GM13977 (cell line): Measurements from ENCODE around the gene CHKB.

ENCODE experiments used
- DNase-seq: peaks from one replicate; pipeline ENCODE4 v3.0.0; 2012; ENCODE audit warnings: low spot score
- in situ Hi-C: fragments of 300-500 bp; cut with MboI; formaldehyde crosslinking; loops from one replicate; pipeline ENCODE4 v1.12.0; 2022; ENCODE audit warnings: low sequenced_read_pairs, low pct_unique_long_range_greater_than_20kb, mixed read lengths, inconsistent platforms; ENCODE audit not compliant: unreplicated experiment
- TF ChIP-seq, protein P1 (sequence below): IDR thresholded peaks from 2 replicates; pipeline ENCODE4 v1.5.1; 2012; ENCODE audit warnings: mild to moderate bottlenecking, control low read depth; ENCODE audit not compliant: insufficient read depth; ENCODE audit errors: extremely low read depth, missing control alignments

The CHKB gene

DNA sequence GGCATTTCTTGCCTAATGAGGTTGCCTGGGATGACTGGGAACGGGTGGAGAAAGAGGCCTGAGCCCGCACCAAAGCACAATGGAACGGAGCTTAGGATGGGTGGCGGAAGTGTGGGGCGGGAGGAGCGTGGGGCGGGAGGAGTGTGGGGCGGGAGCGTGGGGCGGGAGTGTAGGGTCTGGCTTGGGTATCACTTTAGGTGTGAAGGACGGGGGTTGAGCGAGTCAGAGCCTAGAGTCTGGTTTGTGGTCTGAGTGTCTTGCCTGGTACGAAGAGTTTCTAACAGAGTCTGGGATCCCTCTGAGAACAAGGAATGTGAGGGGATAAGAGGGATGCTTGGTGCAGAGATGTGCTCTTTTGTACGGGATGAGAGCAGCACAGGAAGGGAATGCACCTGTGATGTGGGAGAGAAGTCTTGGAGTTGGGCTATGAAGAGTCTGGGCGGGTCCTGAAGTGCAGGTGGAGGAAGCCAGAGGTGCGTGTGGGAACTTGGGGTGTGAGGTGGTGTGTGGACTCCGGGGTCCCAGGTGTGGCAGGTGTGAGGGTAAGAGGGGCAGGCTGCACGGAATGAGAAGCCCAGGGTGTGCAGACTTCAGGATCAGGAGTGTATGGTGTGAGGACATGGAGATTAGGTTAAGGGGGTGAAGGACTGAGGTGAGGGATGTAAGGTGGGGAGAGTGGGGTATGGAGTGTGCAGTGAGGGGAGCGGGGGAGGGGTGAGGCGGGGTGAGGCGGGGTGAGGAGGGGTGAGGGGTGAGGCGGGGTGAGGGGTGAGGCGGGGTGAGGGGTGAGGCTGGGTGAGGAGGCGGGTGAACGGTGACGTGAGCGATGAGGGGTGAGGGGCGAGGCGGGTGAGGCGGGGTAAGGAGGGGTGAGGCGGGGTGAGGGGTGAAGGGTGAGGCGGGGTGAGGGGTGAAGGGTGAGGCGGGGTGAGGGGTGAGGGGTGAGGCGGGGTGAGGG is 21.0 kb downstream of the CHKB start:
- no peak for DNase-seq
- TF ChIP-seq, protein P1, sequence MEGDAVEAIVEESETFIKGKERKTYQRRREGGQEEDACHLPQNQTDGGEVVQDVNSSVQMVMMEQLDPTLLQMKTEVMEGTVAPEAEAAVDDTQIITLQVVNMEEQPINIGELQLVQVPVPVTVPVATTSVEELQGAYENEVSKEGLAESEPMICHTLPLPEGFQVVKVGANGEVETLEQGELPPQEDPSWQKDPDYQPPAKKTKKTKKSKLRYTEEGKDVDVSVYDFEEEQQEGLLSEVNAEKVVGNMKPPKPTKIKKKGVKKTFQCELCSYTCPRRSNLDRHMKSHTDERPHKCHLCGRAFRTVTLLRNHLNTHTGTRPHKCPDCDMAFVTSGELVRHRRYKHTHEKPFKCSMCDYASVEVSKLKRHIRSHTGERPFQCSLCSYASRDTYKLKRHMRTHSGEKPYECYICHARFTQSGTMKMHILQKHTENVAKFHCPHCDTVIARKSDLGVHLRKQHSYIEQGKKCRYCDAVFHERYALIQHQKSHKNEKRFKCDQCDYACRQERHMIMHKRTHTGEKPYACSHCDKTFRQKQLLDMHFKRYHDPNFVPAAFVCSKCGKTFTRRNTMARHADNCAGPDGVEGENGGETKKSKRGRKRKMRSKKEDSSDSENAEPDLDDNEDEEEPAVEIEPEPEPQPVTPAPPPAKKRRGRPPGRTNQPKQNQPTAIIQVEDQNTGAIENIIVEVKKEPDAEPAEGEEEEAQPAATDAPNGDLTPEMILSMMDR, result no peak
- in situ Hi-C loops, result no loop called here

GRCh38 chr22:50560034-50560433 is 22.6 kb downstream of the CHKB start:
- in situ Hi-C loops, result no loop called here
- DNase-seq, result no peak
- TF ChIP-seq, protein P1, result no peak

- in situ Hi-C loops, result no loop called here
- TF ChIP-seq, protein P1, result no peak
- no peak for DNase-seq
Measured at GRCh38 chr22:50556703-50557102, 25.9 kb downstream of the CHKB start.

DNA sequence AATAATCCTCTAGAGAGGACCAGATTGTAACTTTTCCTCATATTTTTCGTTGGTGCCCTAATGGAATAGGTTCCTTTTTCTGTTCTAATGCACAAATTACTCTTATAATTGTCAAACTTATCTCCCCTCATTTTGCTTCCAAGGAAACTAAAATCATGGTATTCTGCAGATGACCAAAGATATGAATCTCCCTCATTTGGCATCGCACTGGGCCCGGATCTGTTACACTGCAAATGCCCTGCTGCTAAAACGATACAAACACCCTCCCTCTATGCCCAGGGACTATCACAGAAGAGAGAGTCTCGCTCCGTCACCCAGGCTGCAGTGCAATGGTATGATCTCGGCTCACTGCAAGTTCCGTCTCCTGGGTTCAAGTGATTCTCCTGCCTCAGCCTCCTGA is 29.3 kb downstream of the CHKB start:
- TF ChIP-seq, protein P1, result no peak
- in situ Hi-C loops, result no loop called here
- no peak for DNase-seq

DNA sequence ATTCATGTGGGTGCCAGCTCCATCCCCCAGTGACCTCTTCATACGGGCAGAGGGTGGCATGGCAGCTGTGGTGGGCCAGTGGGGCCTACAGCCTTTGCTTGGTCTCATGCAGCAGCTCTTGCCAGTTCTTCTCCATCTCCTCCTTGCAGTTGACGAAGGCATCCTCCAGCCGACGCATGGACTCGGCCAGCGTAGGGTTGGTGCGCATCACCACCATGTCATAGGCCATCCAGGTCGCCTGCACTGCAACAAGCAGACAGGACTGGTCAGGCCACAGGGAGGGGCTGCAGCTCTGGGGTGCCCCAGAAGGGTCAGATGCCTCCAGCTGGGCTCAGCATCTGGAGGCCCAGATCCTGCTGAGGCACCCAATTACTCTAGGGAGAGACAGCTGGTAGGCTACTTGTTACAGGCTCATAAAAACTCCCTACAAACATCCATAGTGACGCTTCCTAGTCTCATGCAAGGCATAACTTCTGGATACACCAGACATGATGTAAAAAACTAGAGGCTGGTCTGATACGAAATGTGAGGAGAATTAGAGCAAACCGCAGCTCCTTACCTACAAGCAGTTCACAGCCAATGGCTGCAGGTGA is 31.4 kb downstream of the CHKB start:
- in situ Hi-C loops, result no loop called here
- no peak for DNase-seq
- TF ChIP-seq, protein P1, result no peak

GRCh38 chr22:50550395-50550794 is 32.3 kb downstream of the CHKB start:
- DNase-seq, result no peak
- in situ Hi-C loops, result no loop called here
- TF ChIP-seq, protein P1, result no peak
